ENCODE data around the gene CMIP. TPM values are rescaled to one million over a fixed set of nuclear protein-coding genes. Genes with fewer than 3 reads are reported as not detected.

The CMIP gene
- polyA plus RNA-seq, 1 donor from 2014 or later: 15.1 TPM

- H3K4me3 ChIP-seq (ENCODE audit: low read length): no peak overlapping the region
Observed at GRCh38 chr16:81495321-81496234, 51.0 kb downstream of the CMIP start.

DNA sequence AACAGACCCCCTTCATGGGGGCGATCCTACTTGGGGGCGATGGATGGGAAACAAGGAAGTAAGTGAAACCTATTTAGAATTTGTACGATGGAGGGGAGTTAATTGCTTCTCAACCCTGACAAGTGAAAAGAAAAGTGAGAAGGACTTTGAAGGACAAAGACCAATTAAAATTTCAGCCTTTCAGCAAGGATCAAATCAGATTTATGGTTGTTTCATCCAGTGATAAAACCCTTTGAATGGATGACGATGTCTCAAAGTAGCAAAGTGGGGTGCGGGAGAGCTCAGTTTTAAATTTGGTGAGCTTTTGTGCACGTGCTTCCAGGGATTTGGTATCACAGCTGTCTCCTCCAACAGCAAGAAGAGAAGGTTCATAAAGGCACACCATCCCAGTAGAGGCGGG is 51.7 kb downstream of the CMIP start:
- TF ChIP-seq, protein P1, sequence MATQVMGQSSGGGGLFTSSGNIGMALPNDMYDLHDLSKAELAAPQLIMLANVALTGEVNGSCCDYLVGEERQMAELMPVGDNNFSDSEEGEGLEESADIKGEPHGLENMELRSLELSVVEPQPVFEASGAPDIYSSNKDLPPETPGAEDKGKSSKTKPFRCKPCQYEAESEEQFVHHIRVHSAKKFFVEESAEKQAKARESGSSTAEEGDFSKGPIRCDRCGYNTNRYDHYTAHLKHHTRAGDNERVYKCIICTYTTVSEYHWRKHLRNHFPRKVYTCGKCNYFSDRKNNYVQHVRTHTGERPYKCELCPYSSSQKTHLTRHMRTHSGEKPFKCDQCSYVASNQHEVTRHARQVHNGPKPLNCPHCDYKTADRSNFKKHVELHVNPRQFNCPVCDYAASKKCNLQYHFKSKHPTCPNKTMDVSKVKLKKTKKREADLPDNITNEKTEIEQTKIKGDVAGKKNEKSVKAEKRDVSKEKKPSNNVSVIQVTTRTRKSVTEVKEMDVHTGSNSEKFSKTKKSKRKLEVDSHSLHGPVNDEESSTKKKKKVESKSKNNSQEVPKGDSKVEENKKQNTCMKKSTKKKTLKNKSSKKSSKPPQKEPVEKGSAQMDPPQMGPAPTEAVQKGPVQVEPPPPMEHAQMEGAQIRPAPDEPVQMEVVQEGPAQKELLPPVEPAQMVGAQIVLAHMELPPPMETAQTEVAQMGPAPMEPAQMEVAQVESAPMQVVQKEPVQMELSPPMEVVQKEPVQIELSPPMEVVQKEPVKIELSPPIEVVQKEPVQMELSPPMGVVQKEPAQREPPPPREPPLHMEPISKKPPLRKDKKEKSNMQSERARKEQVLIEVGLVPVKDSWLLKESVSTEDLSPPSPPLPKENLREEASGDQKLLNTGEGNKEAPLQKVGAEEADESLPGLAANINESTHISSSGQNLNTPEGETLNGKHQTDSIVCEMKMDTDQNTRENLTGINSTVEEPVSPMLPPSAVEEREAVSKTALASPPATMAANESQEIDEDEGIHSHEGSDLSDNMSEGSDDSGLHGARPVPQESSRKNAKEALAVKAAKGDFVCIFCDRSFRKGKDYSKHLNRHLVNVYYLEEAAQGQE (IDR thresholded peaks at IDR 0.05; ENCODE audit: borderline replicate concordance): no peak
- TF ChIP-seq SMC3 (conservative IDR thresholded peaks at IDR 0.05; ENCODE audit: poor library complexity) (no peak), RAD21 (conservative IDR thresholded peaks at IDR 0.05) (no peak)
- Histone ChIP-seq H3K27ac (ENCODE audit: low read length) (no peak overlapping the region), H3K9ac (ENCODE audit: low read length) (no peak overlapping the region), H4K20me1 (ENCODE audit: insufficient read depth) (peaks cover 6% of the 10 kb centered on the region), H3K79me2 (replicated peaks; ENCODE audit: insufficient read depth, low read length) (peaks cover 34% of the 10 kb centered on the region), H3K9me3 (ENCODE audit: low read length) (no peaks in the 10 kb centered on the region), H2AFZ (ENCODE audit: low read depth, low read length) (no peak overlapping the region), H3K36me3 (ENCODE audit: insufficient read depth, low read length) (no peaks in the 10 kb centered on the region), H3K4me3 (ENCODE audit: low read length) (no peak overlapping the region), H3K9me2 (ENCODE audit: insufficient read depth, low read length) (no peaks in the 10 kb centered on the region), H3K27me3 (ENCODE audit: insufficient read depth, low read depth, low read length) (no peaks in the 10 kb centered on the region), H3K4me2 (ENCODE audit: low read length) (no peak overlapping the region), H3F3A (ENCODE audit: insufficient read depth, low read length, poor library complexity, severe bottlenecking) (no peaks in the 10 kb centered on the region)

More at GRCh38 chr16:81495321-81496234, 51.0 kb downstream of the CMIP start:
- peaks cover 6% of the 10 kb centered on the region for H4K20me1 ChIP-seq (ENCODE audit: insufficient read depth)
- no peak overlapping the region for H3K4me2 ChIP-seq (ENCODE audit: low read length)
- H3K27ac ChIP-seq (ENCODE audit: low read length): no peak overlapping the region
- TF ChIP-seq EZH2 (IDR thresholded peaks at IDR 0.05; ENCODE audit: borderline replicate concordance, insufficient read depth, low read length, poor library complexity, severe bottlenecking) (no peak), EP300 (conservative IDR thresholded peaks at IDR 0.05; ENCODE audit: poor library complexity, severe bottlenecking) (no peak), SMC3 (conservative IDR thresholded peaks at IDR 0.05; ENCODE audit: poor library complexity) (no peak), MXI1 (conservative IDR thresholded peaks at IDR 0.05; ENCODE audit: poor library complexity, severe bottlenecking) (no peak), TAF1 (IDR thresholded peaks at IDR 0.05; ENCODE audit: low read depth) (no peak), RAD21 (conservative IDR thresholded peaks at IDR 0.05) (no peak), POLR2AphosphoS5 (IDR thresholded peaks at IDR 0.05) (no peak)
- TF ChIP-seq, protein P1 (IDR thresholded peaks at IDR 0.05; ENCODE audit: borderline replicate concordance): no peak
- TF ChIP-seq, protein P2, sequence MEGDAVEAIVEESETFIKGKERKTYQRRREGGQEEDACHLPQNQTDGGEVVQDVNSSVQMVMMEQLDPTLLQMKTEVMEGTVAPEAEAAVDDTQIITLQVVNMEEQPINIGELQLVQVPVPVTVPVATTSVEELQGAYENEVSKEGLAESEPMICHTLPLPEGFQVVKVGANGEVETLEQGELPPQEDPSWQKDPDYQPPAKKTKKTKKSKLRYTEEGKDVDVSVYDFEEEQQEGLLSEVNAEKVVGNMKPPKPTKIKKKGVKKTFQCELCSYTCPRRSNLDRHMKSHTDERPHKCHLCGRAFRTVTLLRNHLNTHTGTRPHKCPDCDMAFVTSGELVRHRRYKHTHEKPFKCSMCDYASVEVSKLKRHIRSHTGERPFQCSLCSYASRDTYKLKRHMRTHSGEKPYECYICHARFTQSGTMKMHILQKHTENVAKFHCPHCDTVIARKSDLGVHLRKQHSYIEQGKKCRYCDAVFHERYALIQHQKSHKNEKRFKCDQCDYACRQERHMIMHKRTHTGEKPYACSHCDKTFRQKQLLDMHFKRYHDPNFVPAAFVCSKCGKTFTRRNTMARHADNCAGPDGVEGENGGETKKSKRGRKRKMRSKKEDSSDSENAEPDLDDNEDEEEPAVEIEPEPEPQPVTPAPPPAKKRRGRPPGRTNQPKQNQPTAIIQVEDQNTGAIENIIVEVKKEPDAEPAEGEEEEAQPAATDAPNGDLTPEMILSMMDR (IDR thresholded peaks at IDR 0.05; ENCODE audit: poor library complexity, severe bottlenecking): no peak
- no peaks in the 10 kb centered on the region for H3F3A ChIP-seq (ENCODE audit: insufficient read depth, low read length, poor library complexity, severe bottlenecking)
- no peaks in the 10 kb centered on the region for H3K27me3 ChIP-seq (ENCODE audit: insufficient read depth, low read depth, low read length)
- H2AFZ ChIP-seq (ENCODE audit: low read depth, low read length): no peak overlapping the region
- H3K9me3 ChIP-seq (ENCODE audit: low read length): no peaks in the 10 kb centered on the region
- H3K36me3 ChIP-seq (ENCODE audit: insufficient read depth, low read length): no peaks in the 10 kb centered on the region
- no peak overlapping the region for H3K9ac ChIP-seq (ENCODE audit: low read length)
- H3K9me2 ChIP-seq (ENCODE audit: insufficient read depth, low read length): no peaks in the 10 kb centered on the region
- H3K79me2 ChIP-seq (replicated peaks; ENCODE audit: insufficient read depth, low read length): peaks cover 37% of the 10 kb centered on the region
